Fibroblast of lung (primary cell): Measurements from ENCODE around the gene GNE. TPM values are rescaled to one million over a fixed set of nuclear protein-coding genes. Genes with fewer than 3 reads are reported as not detected.

ENCODE experiments used
- DNase-seq, 2 donors: peaks; one replicate each; pipeline versions ENCODE4 v3.0.0 to v3.0.0-alpha.2; 2010; ENCODE audit warnings: low read depth in 2 of 2
- H2AFZ ChIP-seq: 2 replicates; pipeline ENCODE4 v1.5.1; 2012; ENCODE audit warnings: low read length, control low read depth, inconsistent platforms
- H3K27ac ChIP-seq: 2 replicates; pipeline ENCODE4 v1.5.1; 2011; ENCODE audit warnings: low read length, control low read depth; ENCODE audit not compliant: insufficient read depth
- H3K27me3 ChIP-seq: 2 replicates; pipeline ENCODE4 v1.5.1; 2011; ENCODE audit warnings: mild to moderate bottlenecking, low read length; ENCODE audit not compliant: control insufficient read depth, insufficient read depth
- H3K36me3 ChIP-seq: 2 replicates; pipeline ENCODE4 v1.5.1; 2011; ENCODE audit warnings: low read length; ENCODE audit not compliant: control insufficient read depth, insufficient read depth
- H3K4me1 ChIP-seq: 2 replicates; pipeline ENCODE4 v1.5.1; 2011; ENCODE audit warnings: low read length; ENCODE audit not compliant: control insufficient read depth, insufficient read depth; ENCODE audit errors: extremely low read depth
- H3K4me2 ChIP-seq: 2 replicates; pipeline ENCODE4 v1.5.1; 2011; ENCODE audit warnings: low read length, control low read depth; ENCODE audit not compliant: insufficient read depth; ENCODE audit errors: extremely low read depth
- H3K4me3 ChIP-seq, 4 experiments: fragments of 200-600 bp in 1 of 4; sonication (generic) in 1 of 4; replicated peaks in 1 of 4; 2 replicates each; pipeline ENCODE4 v1.5.1; 2011 to 2016; ENCODE audit warnings: low read length in 4 of 4, low read depth in 3 of 4, mild to moderate bottlenecking in 3 of 4, control low read depth in 2 of 4, inconsistent platforms in 1 of 4, mixed read lengths in 1 of 4; ENCODE audit not compliant: insufficient read depth in 1 of 4; ENCODE audit errors: control extremely low read depth in 1 of 4
- H3K79me2 ChIP-seq: 2 replicates; pipeline ENCODE4 v1.5.1; 2012; ENCODE audit warnings: mild to moderate bottlenecking, low read length, inconsistent platforms; ENCODE audit not compliant: control insufficient read depth, insufficient read depth
- H3K9ac ChIP-seq: 2 replicates; pipeline ENCODE4 v1.5.1; 2011; ENCODE audit warnings: mild to moderate bottlenecking, low read length, control low read depth; ENCODE audit not compliant: insufficient read depth
- H3K9me3 ChIP-seq: 2 replicates; pipeline ENCODE4 v1.5.1; 2012; ENCODE audit warnings: low read depth, low read length; ENCODE audit not compliant: control insufficient read depth, insufficient read depth
- H4K20me1 ChIP-seq: 2 replicates; pipeline ENCODE4 v1.5.1; 2011; ENCODE audit warnings: low read length; ENCODE audit not compliant: control insufficient read depth, insufficient read depth; ENCODE audit errors: extremely low read depth
- EZH2 ChIP-seq: IDR thresholded peaks from 2 replicates; pipeline ENCODE4 v1.5.1; 2012; ENCODE audit warnings: low read length, control low read depth, mild to moderate bottlenecking; ENCODE audit errors: missing control alignments
- polyA plus RNA-seq, 2 donors: library from polyadenylated mRNA; depleted of rRNA in 1 of 2; stranded (reverse) in 1 of 2; unstranded in 1 of 2; fragments of >200 nt; gene quantifications; 2 replicates each; pipeline ENCODE4 v1.2.1, GENCODE V29; 2011 to 2012; ENCODE audit warnings: missing spikeins in 1 of 2
- total RNA-seq: library from RNA; depleted of rRNA; stranded (reverse); fragments of >200 nt; gene quantifications from 2 replicates; pipeline ENCODE4 v1.2.1, GENCODE V29; 2014
- TF ChIP-seq, protein P1 (sequence below), 2 donors: IDR thresholded peaks in 1 of 2; conservative IDR thresholded peaks in 1 of 2; 1 replicate in 1 of 2; 2 replicates in 1 of 2; pipeline ENCODE4 v1.5.1; 2011 to 2012; ENCODE audit warnings: low read length in 2 of 2, control low read depth in 1 of 2, inconsistent platforms in 1 of 2, low read depth in 1 of 2, mild to moderate bottlenecking in 1 of 2

Gene GNE
- total and polyA plus RNA-seq, 2 donors (not counting 1 experiment from before 2014, with no cell fraction given), result 22.1 to 31.2 TPM

DNA sequence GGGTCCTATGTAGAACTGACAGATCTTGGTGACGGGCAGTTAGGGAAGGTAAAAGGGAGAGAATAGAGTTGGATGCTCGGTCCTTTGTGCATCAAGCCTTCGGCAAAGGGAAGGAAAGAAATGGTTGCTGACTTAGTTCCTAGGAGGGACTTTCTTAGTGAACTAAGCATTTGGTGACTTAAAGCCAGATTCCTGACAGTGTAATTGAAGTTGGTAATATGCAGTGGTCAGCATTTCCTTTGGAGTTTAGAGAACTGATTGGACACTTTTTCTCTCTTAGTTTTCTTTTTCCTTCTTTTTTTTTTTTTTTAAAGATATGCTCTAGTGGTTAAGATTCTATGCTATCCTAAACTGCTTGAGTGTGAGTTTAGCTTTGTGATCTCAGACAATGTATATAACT is 65.2 kb downstream of the GNE start:
- Histone ChIP-seq H3K36me3 (no peaks in the 10 kb centered on the region), H3K4me3 (peak overlapping the region; percentile 62 to 99 (median 82)), H3K9ac (no peak overlapping the region), H3K4me1 (peaks cover 8% of the 10 kb centered on the region), H3K9me3 (no peaks in the 10 kb centered on the region), H2AFZ (no peak overlapping the region), H3K27me3 (no peaks in the 10 kb centered on the region), H3K79me2 (peaks cover 67% of the 10 kb centered on the region), H3K27ac (no peak overlapping the region), H3K4me2 (peak overlapping the region; percentile 99), H4K20me1 (peaks cover 2% of the 10 kb centered on the region)
- DNase-seq, result peak in 1 of 2 donors; percentile 21
- TF ChIP-seq, protein P1, sequence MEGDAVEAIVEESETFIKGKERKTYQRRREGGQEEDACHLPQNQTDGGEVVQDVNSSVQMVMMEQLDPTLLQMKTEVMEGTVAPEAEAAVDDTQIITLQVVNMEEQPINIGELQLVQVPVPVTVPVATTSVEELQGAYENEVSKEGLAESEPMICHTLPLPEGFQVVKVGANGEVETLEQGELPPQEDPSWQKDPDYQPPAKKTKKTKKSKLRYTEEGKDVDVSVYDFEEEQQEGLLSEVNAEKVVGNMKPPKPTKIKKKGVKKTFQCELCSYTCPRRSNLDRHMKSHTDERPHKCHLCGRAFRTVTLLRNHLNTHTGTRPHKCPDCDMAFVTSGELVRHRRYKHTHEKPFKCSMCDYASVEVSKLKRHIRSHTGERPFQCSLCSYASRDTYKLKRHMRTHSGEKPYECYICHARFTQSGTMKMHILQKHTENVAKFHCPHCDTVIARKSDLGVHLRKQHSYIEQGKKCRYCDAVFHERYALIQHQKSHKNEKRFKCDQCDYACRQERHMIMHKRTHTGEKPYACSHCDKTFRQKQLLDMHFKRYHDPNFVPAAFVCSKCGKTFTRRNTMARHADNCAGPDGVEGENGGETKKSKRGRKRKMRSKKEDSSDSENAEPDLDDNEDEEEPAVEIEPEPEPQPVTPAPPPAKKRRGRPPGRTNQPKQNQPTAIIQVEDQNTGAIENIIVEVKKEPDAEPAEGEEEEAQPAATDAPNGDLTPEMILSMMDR (conservative IDR thresholded peaks at IDR 0.05 in 1 of 2, IDR thresholded peaks at IDR 0.05 in 1 of 2; ENCODE audit: low read depth in 1 of 2, low read length in 2 of 2), result no peak
- TF ChIP-seq EZH2, result no peak

DNA sequence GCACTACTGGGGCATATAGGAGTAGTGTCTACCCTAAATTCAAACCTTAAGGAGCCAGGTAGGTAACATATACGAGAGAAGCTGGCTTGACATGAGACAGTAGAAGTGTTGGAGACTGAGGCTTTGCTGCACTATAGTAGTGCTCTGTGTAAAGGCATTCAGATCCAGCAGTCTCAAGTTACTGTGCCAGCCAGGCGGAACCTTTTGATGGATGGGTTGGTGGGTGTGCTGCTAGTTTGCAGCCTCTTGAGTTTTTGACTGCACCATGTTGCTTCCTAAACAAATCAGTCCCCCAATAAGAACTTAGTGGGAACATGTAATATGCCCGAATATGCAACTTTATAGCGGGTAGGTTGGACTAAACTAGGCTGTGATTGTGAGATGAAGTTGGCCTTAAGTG is 66.1 kb downstream of the GNE start:
- Histone ChIP-seq H3K79me2 (peaks cover 62% of the 10 kb centered on the region), H2AFZ (no peak overlapping the region), H3K4me1 (peaks cover 12% of the 10 kb centered on the region), H4K20me1 (peaks cover 2% of the 10 kb centered on the region), H3K9ac (no peak overlapping the region), H3K36me3 (no peaks in the 10 kb centered on the region), H3K4me2 (peak overlapping the region; percentile 99), H3K9me3 (no peaks in the 10 kb centered on the region), H3K4me3 (peak overlapping the region; percentile 62 to 99 (median 82)), H3K27ac (no peak overlapping the region), H3K27me3 (no peaks in the 10 kb centered on the region)
- DNase-seq, result peak in 1 of 2 donors; percentile 32
- no peak for TF ChIP-seq EZH2
- TF ChIP-seq, protein P1 (conservative IDR thresholded peaks at IDR 0.05 in 1 of 2, IDR thresholded peaks at IDR 0.05 in 1 of 2; ENCODE audit: low read depth in 1 of 2, low read length in 2 of 2), result no peak

DNA sequence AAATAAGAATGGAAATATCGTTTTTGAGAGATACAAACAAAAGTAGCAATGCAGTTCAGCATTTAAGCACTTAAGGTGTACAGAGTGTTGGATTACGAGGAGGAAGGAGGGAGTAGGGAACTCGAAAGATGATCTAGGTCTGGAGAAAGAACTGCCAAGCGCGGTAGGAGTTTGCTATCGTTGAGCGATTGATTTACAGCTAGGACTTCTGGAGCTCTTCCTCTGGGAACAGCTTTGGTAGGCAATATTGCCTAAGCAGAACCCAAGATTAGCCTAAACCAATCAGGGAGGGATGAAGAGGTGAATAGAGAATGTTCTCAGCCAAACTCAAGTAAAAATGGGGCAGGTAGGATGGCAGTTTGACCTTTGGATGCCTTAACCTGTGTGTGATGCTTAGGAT is 66.6 kb downstream of the GNE start:
- H2AFZ ChIP-seq, result no peak overlapping the region

More for the DNA sequence above, 66.6 kb downstream of the GNE start:
- Histone ChIP-seq H3K4me3 (peak overlapping the region; percentile 62 to 99 (median 82)), H3K79me2 (peaks cover 57% of the 10 kb centered on the region), H3K27ac (peak overlapping the region; percentile 86), H3K27me3 (no peaks in the 10 kb centered on the region), H3K9me3 (no peaks in the 10 kb centered on the region), H3K4me1 (peaks cover 12% of the 10 kb centered on the region), H4K20me1 (peaks cover 2% of the 10 kb centered on the region), H3K36me3 (no peaks in the 10 kb centered on the region), H3K4me2 (peak overlapping the region; percentile 99), H3K9ac (peak overlapping the region; percentile 72)
- TF ChIP-seq, protein P1 (conservative IDR thresholded peaks at IDR 0.05 in 1 of 2, IDR thresholded peaks at IDR 0.05 in 1 of 2; ENCODE audit: low read depth in 1 of 2, low read length in 2 of 2), result no peak
- no peak for TF ChIP-seq EZH2
- DNase-seq, result no peak
